GM12878 (cell line): ENCODE results near the gene ZNF692. TPM values are rescaled to one million over a fixed set of nuclear protein-coding genes. Genes with fewer than 3 reads are reported as not detected.

Source experiments
- ATAC-seq: fragments of 200-7000 bp; cut with Tn5 transposase; 3 replicates; pipeline ENCODE4 v1.9.1; 2020; ENCODE audit warnings: mild to moderate bottlenecking, moderate library complexity
- BruUV-seq: library from RNA; stranded (reverse); fragments of 400-500 nt; replicated peaks from 2 replicates; lab custom pipeline; 2021; lab: Mats Ljungman, UMichigan
- CTCF ChIA-PET: fragments of 300-600 bp; sonication (Branson Sonifier 250); formaldehyde crosslinking; extraction: SDS; loops from one replicate; lab custom pipeline; 2021; ENCODE audit warnings: inconsistent platforms; lab: Yijun Ruan, JAX
- POLR2A ChIA-PET: fragments of 350-600 bp; formaldehyde crosslinking; extraction: SDS; loops from one replicate; lab custom pipeline; 2021; ENCODE audit warnings: inconsistent platforms; lab: Charles Lee
- RAD21 ChIA-PET: fragments of 300-600 bp; sonication (Branson Sonifier 250); formaldehyde crosslinking; loops from one replicate; lab custom pipeline; 2023; ENCODE audit warnings: antibody characterized with exemption; ENCODE audit not compliant: unreplicated experiment; lab: Charles Lee
- SMC1A ChIA-PET: fragments of 300-600 bp; sonication (Branson Sonifier 250); formaldehyde crosslinking; loops from one replicate; lab custom pipeline; 2023; ENCODE audit not compliant: unreplicated experiment, uncharacterized antibody; lab: Charles Lee
- DNase-seq: peaks from one replicate; pipeline ENCODE4 v3.0.0-alpha.2; 2011; ENCODE audit warnings: low read depth, low spot score
- FAIRE-seq: peaks from 3 replicates; lab custom pipeline; 2011; peaks lifted over from hg19 to GRCh38; lab: Jason Lieb, UNC
- H2AFZ ChIP-seq: 2 replicates; pipeline ENCODE4 v1.6.0; 2011; ENCODE audit warnings: low read depth, low read length, control low read depth; ENCODE audit not compliant: control insufficient read depth
- H3K27ac ChIP-seq: 2 replicates; pipeline ENCODE4 v1.5.1; 2011; ENCODE audit warnings: control low read depth; ENCODE audit not compliant: control insufficient read depth, insufficient read depth
- H3K27me3 ChIP-seq, 2 experiments: replicated peaks in 1 of 2; 2 replicates each; pipeline versions ENCODE4 v1.6.0 to v1.6.1; 2011; ENCODE audit warnings: low read length in 1 of 2; ENCODE audit not compliant: control insufficient read depth in 2 of 2, insufficient read depth in 2 of 2
- H3K36me3 ChIP-seq, 2 experiments: 2 replicates each; pipeline ENCODE4 v1.5.1; 2011; ENCODE audit warnings: low read length in 1 of 2; ENCODE audit not compliant: control insufficient read depth in 2 of 2, insufficient read depth in 2 of 2
- H3K4me1 ChIP-seq: 2 replicates; pipeline ENCODE4 v1.6.1; 2011; ENCODE audit warnings: mild to moderate bottlenecking, low read length, moderate library complexity, mixed read lengths; ENCODE audit not compliant: control insufficient read depth, insufficient read depth
- H3K4me2 ChIP-seq: 2 replicates; pipeline ENCODE4 v1.6.0; 2011; ENCODE audit warnings: control low read depth; ENCODE audit not compliant: control insufficient read depth, insufficient read depth
- H3K4me3 ChIP-seq: fragments of 200-600 bp; sonication (generic); 2 replicates; pipeline ENCODE4 v1.5.1; 2016
- H3K79me2 ChIP-seq: 2 replicates; pipeline ENCODE4 v1.6.0; 2011; ENCODE audit warnings: low read length; ENCODE audit not compliant: control insufficient read depth, insufficient read depth
- H3K9ac ChIP-seq: 2 replicates; pipeline ENCODE4 v1.8.0; 2011; ENCODE audit warnings: low read length, control low read depth, mixed read lengths; ENCODE audit not compliant: control insufficient read depth, insufficient read depth
- H3K9me3 ChIP-seq: replicated peaks from 3 replicates; pipeline ENCODE4 v1.5.1; 2011; ENCODE audit warnings: mild to moderate bottlenecking, low read length; ENCODE audit not compliant: control insufficient read depth, insufficient read depth
- H4K20me1 ChIP-seq: 2 replicates; pipeline ENCODE4 v1.6.0; 2011; ENCODE audit not compliant: control insufficient read depth, insufficient read depth
- EP300 ChIP-seq, 2 experiments: fragments of 150-350 bp in 1 of 2; IDR thresholded peaks; 2 replicates each; pipeline ENCODE4 v1.6.1; 2011 to 2012; ENCODE audit warnings: low read depth in 2 of 2, low read length in 2 of 2, borderline replicate concordance in 1 of 2, improper control_type of control experiment in 1 of 2, inconsistent platforms in 1 of 2; ENCODE audit not compliant: control insufficient read depth in 1 of 2
- GATAD2B ChIP-seq: fragments of 450-650 bp; conservative IDR thresholded peaks from 2 replicates; pipeline ENCODE4 v1.6.1; 2017; ENCODE audit warnings: low read depth, mild to moderate bottlenecking, moderate library complexity
- IKZF2 ChIP-seq, 2 experiments: fragments of 450-650 bp; IDR thresholded peaks; 2 replicates each; pipeline ENCODE4 v1.6.1; 2017; ENCODE audit warnings: mild to moderate bottlenecking in 2 of 2, moderate library complexity in 2 of 2
- IRF4 ChIP-seq: IDR thresholded peaks from 2 replicates; pipeline ENCODE4 v1.6.1; 2011; ENCODE audit warnings: low read depth, low read length
- LARP7 ChIP-seq: fragments of 450-650 bp; IDR thresholded peaks from 2 replicates; pipeline ENCODE4 v1.6.1; 2017; ENCODE audit warnings: mild to moderate bottlenecking
- NR2C1 ChIP-seq: fragments of 450-650 bp; IDR thresholded peaks from 2 replicates; pipeline ENCODE4 v1.6.1; 2017; ENCODE audit warnings: antibody characterized with exemption, mild to moderate bottlenecking, moderate library complexity
- POLR2AphosphoS5 ChIP-seq: IDR thresholded peaks from 2 replicates; pipeline ENCODE4 v1.6.1; 2011; ENCODE audit warnings: mild to moderate bottlenecking, low read length, inconsistent platforms
- SMAD5 ChIP-seq: IDR thresholded peaks from 2 replicates; pipeline ENCODE4 v1.6.1; 2016; ENCODE audit warnings: antibody characterized with exemption, low read depth
- WGBS: methylation state at CpG from one replicate; pipeline ENCODE4 v1.1.6; 2016; ENCODE audit warnings: low lambda C conversion rate; ENCODE audit not compliant: insufficient replicate concordance, insufficient coverage; ENCODE audit errors: missing lambda C conversion rate; 5-methylcytosine and 5-hydroxymethylcytosine counted together
- in situ Hi-C: fragments of 300-500 bp; cut with MboI; formaldehyde crosslinking; loops from 9 replicates; pipeline ENCODE4 v1.14.3; 2018; ENCODE audit warnings: mixed read lengths
- intact Hi-C: fragments of 100-400 bp; cut with micrococcal nuclease; formaldehyde crosslinking; loops from one replicate; pipeline ENCODE4 v1.14.2; 2022; ENCODE audit not compliant: unreplicated experiment
- polyA plus RNA-seq, 11 experiments: library from polyadenylated mRNA; depleted of rRNA in 4 of 11; unstranded in 6 of 11; stranded (reverse) in 5 of 11; fragments of >200 nt; fragmentation: Nextera tagmentation in 4 of 11; fragmentation: Illumina TruSeq in 1 of 11; extraction: Ambion mirVana in 4 of 11; extraction: Trizol in 1 of 11; gene quantifications; 1 replicate in 1 of 11; 2 replicates in 10 of 11; pipeline versions ENCODE4 v1.2.1 to v1.2.3, GENCODE V29; 2011 to 2016; ENCODE audit warnings: inconsistent platforms in 2 of 11, missing spikeins in 2 of 11, low read depth in 1 of 11
- total RNA-seq, 4 experiments: library from RNA; depleted of rRNA in 3 of 4; stranded (reverse); fragments of >200 nt in 3 of 4; fragmentation: Illumina TruSeq in 1 of 4; extraction: Trizol in 1 of 4; gene quantifications; 2 replicates each; pipeline versions ENCODE4 v1.2.1 to v1.2.3, GENCODE V29; 2013 to 2021
- TF ChIP-seq, protein P1 (sequence below): fragments of 450-650 bp; IDR thresholded peaks from 2 replicates; pipeline ENCODE4 v1.6.1; 2017; ENCODE audit warnings: mild to moderate bottlenecking
- TF ChIP-seq, protein P2 (sequence below): IDR thresholded peaks from 2 replicates; pipeline ENCODE4 v1.6.1; 2012; ENCODE audit warnings: mild to moderate bottlenecking, low read depth, low read length

ZNF692 gene
- total and polyA plus RNA-seq, 10 of the 15 experiments (the other 5 are each of a cell fraction or from before 2014, with no cell fraction given) = 5.3 to 76.6 (median 36.9) TPM

DNA sequence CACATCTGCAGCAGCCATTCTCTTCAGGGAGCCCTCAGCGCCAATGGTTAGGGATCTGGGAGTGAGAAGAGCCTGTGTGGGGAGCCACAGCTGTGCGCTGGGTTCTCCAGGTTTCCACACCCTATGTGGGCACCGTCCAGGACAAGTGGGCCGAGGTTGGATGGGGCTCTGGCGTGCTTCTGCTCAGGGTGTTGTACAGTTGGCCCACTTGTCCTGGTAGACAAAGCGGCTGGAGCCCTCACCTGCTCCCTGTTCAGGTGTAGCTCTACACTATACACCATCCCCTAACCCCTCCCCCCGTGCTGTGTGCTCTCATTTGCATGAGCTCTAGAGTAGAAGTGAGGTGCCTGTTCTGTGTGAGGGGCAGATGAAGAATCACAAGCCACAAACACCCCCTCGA, 45.3 kb downstream of the ZNF692 start:
- Histone ChIP-seq H3K4me1 (peaks cover 2% of the 10 kb centered on the region), H3K9ac (no peak overlapping the region), H3K27ac (no peak overlapping the region), H3K4me2 (no peak overlapping the region), H3K9me3 (no peaks in the 10 kb centered on the region), H3K36me3 (peaks cover 14 to 30% of the 10 kb centered on the region in 2 experiments; a peak in 3 of 4 replicates), H3K79me2 (peaks cover 3% of the 10 kb centered on the region), H2AFZ (no peak overlapping the region), H3K4me3 (no peak overlapping the region), H3K27me3 (no peaks in the 10 kb centered on the region), H4K20me1 (no peaks in the 10 kb centered on the region)
- ChIA-PET POLR2A (no interaction called here), CTCF (interaction anchor here (0.8 to 1.5 kb wide), 2 partner anchors 112 to 409 kb away, joined by 3 read pairs; no protein-coding TSS in a partner anchor), SMC1A (interaction anchor here (0.6 kb wide), 1 partner anchor 108 kb away, joined by 3 read pairs; no protein-coding TSS in a partner anchor), RAD21 (no interaction called here)
- intact Hi-C loops (no loop called here), in situ Hi-C loops (no loop called here)
- 84% methylated on average over 8 of the region's 8 CpGs for WGBS
- ATAC-seq = no peak
- no TSS peak for BruUV-seq
- no peak for TF ChIP-seq GATAD2B
- no peak for FAIRE-seq
- no peak for DNase-seq

DNA sequence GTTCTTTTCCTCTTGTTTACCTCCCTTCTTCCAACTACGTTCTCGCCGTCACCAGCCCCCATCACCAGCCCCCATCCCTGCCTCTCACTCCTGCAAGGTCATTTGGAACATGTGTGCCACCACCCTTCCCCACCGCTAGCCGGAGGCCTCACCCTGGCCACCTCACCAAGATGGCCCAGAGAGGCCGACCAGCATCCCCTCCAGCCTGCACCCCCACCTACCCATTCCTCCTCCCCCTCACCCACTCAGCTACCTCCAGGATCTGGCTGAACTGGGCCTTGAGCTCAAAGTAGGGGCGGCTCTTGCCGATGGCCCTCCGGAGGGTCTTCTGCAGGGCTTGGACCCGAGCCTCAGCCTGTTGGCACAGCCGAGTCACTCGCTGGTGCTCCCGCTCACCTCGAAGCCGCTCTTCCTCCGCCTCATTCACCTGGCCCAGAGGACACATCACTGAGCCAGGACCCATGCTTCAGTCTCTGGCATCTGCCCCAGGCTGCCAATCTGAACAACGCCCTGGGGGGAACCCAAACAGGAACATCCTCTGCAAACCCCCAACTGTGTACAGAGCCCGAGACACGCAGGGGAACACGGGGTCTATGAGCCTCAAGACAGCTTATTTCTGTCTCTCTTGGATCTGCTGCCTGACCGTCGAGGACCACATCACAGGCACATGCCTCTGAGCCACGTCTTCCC, 46.0 kb downstream of the ZNF692 start:
- Histone ChIP-seq H3K27ac (no peak overlapping the region), H3K9me3 (no peaks in the 10 kb centered on the region), H3K36me3 (peaks cover 14 to 30% of the 10 kb centered on the region in 2 experiments; a peak in 3 of 4 replicates), H3K4me3 (no peak overlapping the region), H2AFZ (no peak overlapping the region), H4K20me1 (no peaks in the 10 kb centered on the region), H3K27me3 (no peaks in the 10 kb centered on the region), H3K79me2 (no peaks in the 10 kb centered on the region), H3K9ac (no peak overlapping the region), H3K4me2 (no peak overlapping the region), H3K4me1 (no peaks in the 10 kb centered on the region)
- BruUV-seq = no TSS peak
- WGBS = 90% methylated on average over 22 of the region's 23 CpGs
- intact Hi-C loops (no loop called here), in situ Hi-C loops (no loop called here)
- ChIA-PET SMC1A (interaction anchor here (1.2 kb wide), 1 partner anchor 119 kb away, joined by 3 read pairs; no protein-coding TSS in a partner anchor), RAD21 (interaction anchor here (0.7 kb wide), 1 partner anchor 126 kb away, joined by 4 read pairs; no protein-coding TSS in a partner anchor), POLR2A (no interaction called here), CTCF (interaction anchor here (0.6 to 0.8 kb wide), 3 partner anchors 50 to 408 kb away, joined by 3 read pairs; no protein-coding TSS in a partner anchor)
- no peak for FAIRE-seq
- no peak for ATAC-seq
- no peak for DNase-seq
- TF ChIP-seq NR2C1 (no peak), IRF4 (no peak), POLR2AphosphoS5 (no peak), LARP7 (no peak), EP300 (IDR thresholded peaks at IDR 0.05; ENCODE audit: borderline replicate concordance in 1 of 2, control insufficient read depth in 1 of 2, low read depth in 2 of 2, low read length in 2 of 2) (no peak), IKZF2 (IDR thresholded peaks at IDR 0.05) (no peak), SMAD5 (no peak)
- TF ChIP-seq, protein P1, sequence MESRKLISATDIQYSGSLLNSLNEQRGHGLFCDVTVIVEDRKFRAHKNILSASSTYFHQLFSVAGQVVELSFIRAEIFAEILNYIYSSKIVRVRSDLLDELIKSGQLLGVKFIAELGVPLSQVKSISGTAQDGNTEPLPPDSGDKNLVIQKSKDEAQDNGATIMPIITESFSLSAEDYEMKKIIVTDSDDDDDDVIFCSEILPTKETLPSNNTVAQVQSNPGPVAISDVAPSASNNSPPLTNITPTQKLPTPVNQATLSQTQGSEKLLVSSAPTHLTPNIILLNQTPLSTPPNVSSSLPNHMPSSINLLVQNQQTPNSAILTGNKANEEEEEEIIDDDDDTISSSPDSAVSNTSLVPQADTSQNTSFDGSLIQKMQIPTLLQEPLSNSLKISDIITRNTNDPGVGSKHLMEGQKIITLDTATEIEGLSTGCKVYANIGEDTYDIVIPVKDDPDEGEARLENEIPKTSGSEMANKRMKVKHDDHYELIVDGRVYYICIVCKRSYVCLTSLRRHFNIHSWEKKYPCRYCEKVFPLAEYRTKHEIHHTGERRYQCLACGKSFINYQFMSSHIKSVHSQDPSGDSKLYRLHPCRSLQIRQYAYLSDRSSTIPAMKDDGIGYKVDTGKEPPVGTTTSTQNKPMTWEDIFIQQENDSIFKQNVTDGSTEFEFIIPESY = no peak
- TF ChIP-seq, protein P2, sequence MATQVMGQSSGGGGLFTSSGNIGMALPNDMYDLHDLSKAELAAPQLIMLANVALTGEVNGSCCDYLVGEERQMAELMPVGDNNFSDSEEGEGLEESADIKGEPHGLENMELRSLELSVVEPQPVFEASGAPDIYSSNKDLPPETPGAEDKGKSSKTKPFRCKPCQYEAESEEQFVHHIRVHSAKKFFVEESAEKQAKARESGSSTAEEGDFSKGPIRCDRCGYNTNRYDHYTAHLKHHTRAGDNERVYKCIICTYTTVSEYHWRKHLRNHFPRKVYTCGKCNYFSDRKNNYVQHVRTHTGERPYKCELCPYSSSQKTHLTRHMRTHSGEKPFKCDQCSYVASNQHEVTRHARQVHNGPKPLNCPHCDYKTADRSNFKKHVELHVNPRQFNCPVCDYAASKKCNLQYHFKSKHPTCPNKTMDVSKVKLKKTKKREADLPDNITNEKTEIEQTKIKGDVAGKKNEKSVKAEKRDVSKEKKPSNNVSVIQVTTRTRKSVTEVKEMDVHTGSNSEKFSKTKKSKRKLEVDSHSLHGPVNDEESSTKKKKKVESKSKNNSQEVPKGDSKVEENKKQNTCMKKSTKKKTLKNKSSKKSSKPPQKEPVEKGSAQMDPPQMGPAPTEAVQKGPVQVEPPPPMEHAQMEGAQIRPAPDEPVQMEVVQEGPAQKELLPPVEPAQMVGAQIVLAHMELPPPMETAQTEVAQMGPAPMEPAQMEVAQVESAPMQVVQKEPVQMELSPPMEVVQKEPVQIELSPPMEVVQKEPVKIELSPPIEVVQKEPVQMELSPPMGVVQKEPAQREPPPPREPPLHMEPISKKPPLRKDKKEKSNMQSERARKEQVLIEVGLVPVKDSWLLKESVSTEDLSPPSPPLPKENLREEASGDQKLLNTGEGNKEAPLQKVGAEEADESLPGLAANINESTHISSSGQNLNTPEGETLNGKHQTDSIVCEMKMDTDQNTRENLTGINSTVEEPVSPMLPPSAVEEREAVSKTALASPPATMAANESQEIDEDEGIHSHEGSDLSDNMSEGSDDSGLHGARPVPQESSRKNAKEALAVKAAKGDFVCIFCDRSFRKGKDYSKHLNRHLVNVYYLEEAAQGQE = no peak
